Measurements from ENCODE around the gene LCN2. TPM values are rescaled to one million over a fixed set of nuclear protein-coding genes. Genes with fewer than 3 reads are reported as not detected.

The LCN2 gene
- total RNA-seq, 2 experiments from 2014 or later = not detected

DNA sequence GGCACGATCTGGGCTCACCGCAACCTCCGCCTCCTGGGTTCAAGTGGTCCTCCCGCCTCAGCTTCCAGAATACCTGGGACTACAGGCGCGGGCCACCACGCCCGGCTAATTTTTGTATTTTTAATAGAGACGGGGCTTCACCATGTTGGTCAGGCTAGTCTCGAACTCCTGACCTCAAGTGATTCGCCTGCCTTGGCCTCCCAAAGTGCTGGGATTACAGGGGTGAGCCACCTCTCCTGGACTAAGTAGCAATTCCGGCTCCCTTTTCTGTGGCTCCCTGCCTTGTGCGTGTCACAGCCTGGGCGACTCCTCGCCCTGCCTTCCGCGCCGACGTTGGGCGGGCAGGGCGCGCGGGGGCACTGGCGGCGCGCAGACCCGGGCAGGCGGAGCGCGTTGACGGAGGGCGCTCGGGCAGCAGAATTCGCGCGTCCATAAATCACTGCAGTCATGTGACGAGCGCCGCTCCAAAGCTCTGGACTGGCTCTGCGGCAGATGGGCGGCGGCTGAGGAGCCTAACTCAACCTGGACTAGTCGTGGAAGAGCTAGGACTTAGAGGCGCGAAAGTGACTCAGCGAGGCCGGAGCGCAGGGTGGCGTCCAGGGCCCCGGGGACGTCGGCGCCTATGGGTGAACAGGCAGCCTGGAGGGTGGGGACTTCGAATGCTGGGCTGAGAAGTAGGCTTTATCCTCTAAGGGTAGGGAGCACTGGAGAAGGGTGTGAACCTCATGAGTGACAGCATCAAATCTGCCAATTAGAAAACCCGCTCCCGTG, 43.5 kb downstream of the LCN2 start:
- Mint-ChIP-seq H3K4me3 (peak overlapping the region; percentile 34), H3K36me3 (ENCODE audit: low read depth) (peaks cover 14% of the 10 kb centered on the region), H3K9me3 (no peaks in the 10 kb centered on the region), H3K4me1 (peaks cover 34% of the 10 kb centered on the region), H3K27ac (peak overlapping the region; percentile 31), H3K27me3 (peaks cover 4% of the 10 kb centered on the region)
- ChIA-PET CTCF (interaction anchor here (0.5 to 1.4 kb wide), 5 partner anchors 8 to 607 kb away, joined by 3 to 7 read pairs (median 3); no protein-coding TSS in a partner anchor), POLR2A (interaction anchor here (0.6 kb wide), 1 partner anchor 359 kb away, joined by 3 read pairs; the partner anchor contains the start of gene SPTAN1)
- peak; percentile 42 for DNase-seq

- Mint-ChIP-seq H3K27ac (peak overlapping the region; percentile 68), H3K4me1 (peaks cover 31% of the 10 kb centered on the region), H3K36me3 (ENCODE audit: low read depth) (peaks cover 10% of the 10 kb centered on the region), H3K4me3 (no peak overlapping the region), H3K9me3 (no peaks in the 10 kb centered on the region), H3K27me3 (peaks cover 4% of the 10 kb centered on the region)
- CTCF ChIA-PET = interaction anchor here (0.5 to 1.4 kb wide), 6 partner anchors 9 to 750 kb away, joined by 3 to 7 read pairs (median 3); no protein-coding TSS in a partner anchor
- no peak for DNase-seq
- POLR2A ChIA-PET = interaction anchor here (0.6 kb wide), 1 partner anchor 359 kb away, joined by 3 read pairs; the partner anchor contains the start of gene SPTAN1
Observed at GRCh38 chr9:128193469-128194096, 44.3 kb downstream of the LCN2 start.

- Mint-ChIP-seq H3K4me3 (no peak overlapping the region), H3K27ac (no peak overlapping the region), H3K36me3 (ENCODE audit: low read depth) (no peaks in the 10 kb centered on the region), H3K4me1 (peaks cover 10% of the 10 kb centered on the region), H3K9me3 (no peaks in the 10 kb centered on the region), H3K27me3 (peaks cover 20% of the 10 kb centered on the region)
- ChIA-PET POLR2A (no interaction called here), CTCF (interaction anchor here (0.5 to 1.2 kb wide), 5 partner anchors 18 to 648 kb away, joined by 3 to 4 read pairs (median 3); partner anchors contain the start of gene BBLN)
- no peak for DNase-seq
Observed at GRCh38 chr9:128201441-128202369, 52.5 kb downstream of the LCN2 start.

DNA sequence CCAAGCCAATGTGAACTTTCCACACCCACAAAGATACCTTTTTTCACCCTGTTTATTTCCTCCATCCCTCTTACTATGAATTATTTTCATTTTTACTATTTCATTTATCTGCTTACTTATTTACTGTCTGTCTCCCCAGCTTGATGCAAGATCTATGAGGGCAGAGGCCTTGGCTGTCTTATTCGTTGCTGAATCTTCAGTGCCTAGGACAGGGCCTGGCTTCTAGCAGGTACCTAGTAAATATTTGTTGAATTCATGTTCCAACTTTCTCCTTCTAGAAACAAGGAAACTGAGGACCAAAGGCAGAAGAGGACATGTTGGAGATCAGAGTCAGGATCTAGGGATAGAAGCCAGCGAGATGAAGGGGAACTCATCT, 53.4 kb downstream of the LCN2 start:
- Mint-ChIP-seq H3K4me3 (peak overlapping the region; percentile 70), H3K27me3 (peaks cover 24% of the 10 kb centered on the region), H3K36me3 (ENCODE audit: low read depth) (no peaks in the 10 kb centered on the region), H3K9me3 (no peaks in the 10 kb centered on the region), H3K4me1 (peaks cover 10% of the 10 kb centered on the region), H3K27ac (no peak overlapping the region)
- POLR2A ChIA-PET = no interaction called here
- no peak for DNase-seq
- CTCF ChIA-PET = interaction anchor here (0.7 to 1.1 kb wide), 2 partner anchors 19 to 43 kb away, joined by 3 read pairs; partner anchors contain the start of gene BBLN

Other genes with a start within 250 kb of the LCN2 start
- gene ST6GALNAC6, start 249.8 kb upstream of the LCN2 start, total RNA-seq = 100 to 1,000 TPM; 100 to 122 TPM
- gene ST6GALNAC4, start 232.4 kb upstream of the LCN2 start, total RNA-seq = 10 to 100 TPM; 16.8 to 22.4 TPM
- gene PIP5KL1, start 218.7 kb upstream of the LCN2 start, total RNA-seq = 1 to 10 TPM; 2.5 to 4.1 TPM
- gene DPM2, start 211.6 kb upstream of the LCN2 start, total RNA-seq = 10 to 100 TPM; 79.9 to 80.4 TPM
- 100 to 1,000 TPM; 412 to 477 TPM for gene EEIG1, start 168.5 kb upstream of the LCN2 start, total RNA-seq
- 10 to 100 TPM; 13.9 to 14.2 TPM for gene NAIF1, start 82.1 kb upstream of the LCN2 start, total RNA-seq
- gene SLC25A25, start 81.2 kb upstream of the LCN2 start, total RNA-seq = 10 to 100 TPM; 14.6 to 18.4 TPM
- 10 to 100 TPM; 57.2 to 59.9 TPM for gene PTGES2, start 21.7 kb upstream of the LCN2 start, total RNA-seq
- gene BBLN, start 10.8 kb downstream of the LCN2 start, total RNA-seq = 10 to 100 TPM; 92.5 to 94.2 TPM
- gene CIZ1, start 42.1 kb downstream of the LCN2 start, total RNA-seq = 100 to 1,000 TPM; 128 to 129 TPM
- gene DNM1, start 53.9 kb downstream of the LCN2 start, total RNA-seq = 1 to 10 TPM in 1 of 2 experiments, under 1 TPM in 1; 0.60 to 1.0 TPM
- 10 to 100 TPM; 42.6 to 42.8 TPM for gene GOLGA2, start 126.6 kb downstream of the LCN2 start, total RNA-seq
- gene SWI5, start 126.8 kb downstream of the LCN2 start, total RNA-seq = 1 to 10 TPM; 8.8 to 9.5 TPM
- gene TRUB2, start 173.0 kb downstream of the LCN2 start, total RNA-seq = 10 to 100 TPM; 22.2 to 26.7 TPM
- 10 to 100 TPM; 33.9 to 35.6 TPM for gene COQ4, start 173.4 kb downstream of the LCN2 start, total RNA-seq
- gene SLC27A4, start 191.1 kb downstream of the LCN2 start, total RNA-seq = 10 to 100 TPM; 15.8 to 16.8 TPM
- 10 to 100 TPM; 65.1 to 78.1 TPM for gene URM1, start 221.9 kb downstream of the LCN2 start, total RNA-seq

All from activated CD4-positive, alpha-beta T cell treated with anti-CD3 and anti-CD28 coated beads, Interleukin-2, amount 10 ng/mL, durations not matched to agents 7 days and 5 days (primary cell).